Neuronal stem cell (in vitro differentiated cells): ENCODE results near the gene DOK4. TPM values are rescaled to one million over a fixed set of nuclear protein-coding genes. Genes with fewer than 3 reads are reported as not detected.

Experiments
- DNase-seq: peaks from one replicate; pipeline ENCODE4 v3.0.0-alpha.2; 2013; ENCODE audit warnings: low spot score
- H2AFZ ChIP-seq: one replicate; pipeline ENCODE4 v1.6.1; 2013; ENCODE audit warnings: mild to moderate bottlenecking, low read length, inconsistent platforms
- H2AK5ac ChIP-seq: 2 replicates; pipeline ENCODE4 v1.6.1; 2013; ENCODE audit warnings: low read depth, mild to moderate bottlenecking, inconsistent platforms, low read length, moderate library complexity, mixed read lengths
- H2BK120ac ChIP-seq: 2 replicates; pipeline ENCODE4 v1.6.1; 2013; ENCODE audit warnings: low read depth, mild to moderate bottlenecking, inconsistent platforms, low read length, moderate library complexity, mixed read lengths
- H2BK12ac ChIP-seq: one replicate; pipeline ENCODE4 v1.6.1; 2013; ENCODE audit warnings: low read length, inconsistent platforms
- H2BK15ac ChIP-seq: 2 replicates; pipeline ENCODE4 v1.6.1; 2013; ENCODE audit warnings: mild to moderate bottlenecking, low read length, inconsistent platforms, mixed read lengths
- H2BK5ac ChIP-seq: one replicate; pipeline ENCODE4 v1.6.1; 2013; ENCODE audit warnings: inconsistent platforms, mild to moderate bottlenecking, low read length, moderate library complexity
- H3K14ac ChIP-seq: one replicate; pipeline ENCODE4 v1.6.1; 2013; ENCODE audit warnings: low read length, inconsistent platforms
- H3K18ac ChIP-seq: 2 replicates; pipeline ENCODE4 v1.6.1; 2013; ENCODE audit warnings: low read length, inconsistent platforms
- H3K23ac ChIP-seq: 2 replicates; pipeline ENCODE4 v1.6.1; 2013; ENCODE audit warnings: low read depth, mild to moderate bottlenecking, mixed read lengths, low read length, inconsistent platforms; ENCODE audit not compliant: poor library complexity
- H3K27ac ChIP-seq: replicated peaks from 3 replicates; pipeline ENCODE4 v1.5.1; 2013; ENCODE audit warnings: low read length, inconsistent platforms
- H3K27me3 ChIP-seq, 3 experiments: 2 replicates each; pipeline ENCODE4 v1.6.1; 2013; ENCODE audit warnings: low read length in 3 of 3, mild to moderate bottlenecking in 2 of 3, inconsistent platforms in 1 of 3, low read depth in 1 of 3, mixed read lengths in 1 of 3, moderate library complexity in 1 of 3; ENCODE audit not compliant: control insufficient read depth in 3 of 3, insufficient read depth in 3 of 3
- H3K36me3 ChIP-seq, 2 donors: replicated peaks in 1 of 2; 2 replicates each; pipeline ENCODE4 v1.6.1; 2013; ENCODE audit warnings: low read length in 2 of 2; ENCODE audit not compliant: control insufficient read depth in 2 of 2, insufficient read depth in 2 of 2
- H3K4ac ChIP-seq: 2 replicates; pipeline ENCODE4 v1.6.1; 2013; ENCODE audit warnings: inconsistent platforms, mild to moderate bottlenecking, low read length, moderate library complexity
- H3K4me1 ChIP-seq, 2 donors: 1 replicate in 1 of 2; 2 replicates in 1 of 2; pipeline ENCODE4 v1.6.1; 2013; ENCODE audit warnings: low read length in 2 of 2, low read depth in 1 of 2; ENCODE audit not compliant: control insufficient read depth in 2 of 2, insufficient read depth in 1 of 2
- H3K4me2 ChIP-seq: one replicate; pipeline ENCODE4 v1.6.1; 2013; ENCODE audit warnings: mild to moderate bottlenecking, low read length, inconsistent platforms; ENCODE audit not compliant: insufficient read depth, poor library complexity, severe bottlenecking
- H3K4me3 ChIP-seq, 2 donors: 2 replicates each; pipeline ENCODE4 v1.5.1; 2013; ENCODE audit warnings: low read length in 2 of 2, mild to moderate bottlenecking in 2 of 2, inconsistent platforms in 1 of 2, moderate library complexity in 1 of 2
- H3K79me1 ChIP-seq: one replicate; pipeline ENCODE4 v1.6.1; 2013; ENCODE audit warnings: low read depth, mild to moderate bottlenecking, inconsistent platforms, low read length, moderate library complexity
- H3K9ac ChIP-seq: one replicate; pipeline ENCODE4 v1.6.1; 2013; ENCODE audit warnings: mild to moderate bottlenecking, low read depth, low read length, inconsistent platforms; ENCODE audit not compliant: poor library complexity
- H3K9me3 ChIP-seq, 2 donors: replicated peaks in 1 of 2; 2 replicates each; pipeline versions ENCODE3 to v1.6.1; 2013; ENCODE audit warnings: low read length in 2 of 2, mild to moderate bottlenecking in 2 of 2, inconsistent platforms in 1 of 2, low read depth in 1 of 2, mixed read lengths in 1 of 2, moderate library complexity in 1 of 2; ENCODE audit not compliant: control insufficient read depth in 2 of 2, insufficient read depth in 1 of 2
- H4K8ac ChIP-seq: one replicate; pipeline ENCODE4 v1.6.1; 2013; ENCODE audit warnings: low read depth, mild to moderate bottlenecking, inconsistent platforms, low read length, moderate library complexity
- H4K91ac ChIP-seq: one replicate; pipeline ENCODE4 v1.6.1; 2013; ENCODE audit warnings: low read length, low read depth, mild to moderate bottlenecking, inconsistent platforms; ENCODE audit not compliant: poor library complexity
- WGBS, 2 donors: extraction: QIAGEN DNeasy Blood & Tissue Kit; methylation state at CpG; one replicate each; pipeline ENCODE4 v1.1.7; 2013; ENCODE audit warnings: missing lambda C conversion rate in 2 of 2, mixed read lengths in 1 of 2; ENCODE audit not compliant: insufficient read length in 2 of 2, insufficient replicate concordance in 1 of 2; ENCODE audit errors: extremely low coverage in 2 of 2; 5-methylcytosine and 5-hydroxymethylcytosine counted together
- polyA plus RNA-seq, 2 experiments: library from polyadenylated mRNA; stranded (reverse); fragments of 200-250 nt; gene quantifications; one replicate each; pipeline ENCODE4 v1.2.3, GENCODE V29; 2013

The DOK4 gene
- 17.3 TPM for polyA plus RNA-seq (2013, experiment 1 of 2)
- polyA plus RNA-seq (2013, experiment 2 of 2): 15.7 TPM

- peak within 1 kb of the TSS; percentile 91 for H2AK5ac ChIP-seq
- H3K9me3 ChIP-seq: peaks cover 3 to 7% of the 10 kb centered on the region in 2 donors
- peaks cover 0 to 28% (median 3%) of the 10 kb centered on the region in 3 experiments for H3K27me3 ChIP-seq
- no peak within 1 kb of the TSS for H2BK5ac ChIP-seq
- DNase-seq: peak; percentile 63
- H3K27ac ChIP-seq: no peak within 1 kb of the TSS
- H3K79me1 ChIP-seq: peaks cover 9% of the 10 kb centered on the region
- H3K18ac ChIP-seq: peak within 1 kb of the TSS; percentile 94
- peak within 1 kb of the TSS; percentile 77 for H2BK15ac ChIP-seq
- peak within 1 kb of the TSS; percentile 70 for H4K8ac ChIP-seq
- H3K36me3 ChIP-seq: no peaks in the 10 kb centered on the region
- H2BK12ac ChIP-seq: peak within 1 kb of the TSS; percentile 84
- no peak within 1 kb of the TSS for H4K91ac ChIP-seq
- H3K4me2 ChIP-seq: peak within 1 kb of the TSS; percentile 73
- peak within 1 kb of the TSS; percentile 46 to 90 for H3K4me3 ChIP-seq
- H3K4ac ChIP-seq: no peak within 1 kb of the TSS
- H3K23ac ChIP-seq: peak within 1 kb of the TSS; percentile 80
- H3K9ac ChIP-seq: peak within 1 kb of the TSS; percentile 81
- WGBS, 2 donors: 100% methylated on average over 1 of the region's 73 CpGs; no CpG with 5 or more reads in 1 of the 2 donors
- H2AFZ ChIP-seq: peak within 1 kb of the TSS; percentile 96
- H3K4me1 ChIP-seq: peaks cover 9 to 11% of the 10 kb centered on the region in 2 donors
- H2BK120ac ChIP-seq: peak within 1 kb of the TSS; percentile 81
- peak within 1 kb of the TSS; percentile 72 for H3K14ac ChIP-seq
These were observed at the start of gene DOK4 for GRCh38 chr16:57485916-57486857. TSS of gene DOK4 (minus strand) at chr16:57486493. CDS start at chr16:57479507, 6,986 bp downstream.

DNA sequence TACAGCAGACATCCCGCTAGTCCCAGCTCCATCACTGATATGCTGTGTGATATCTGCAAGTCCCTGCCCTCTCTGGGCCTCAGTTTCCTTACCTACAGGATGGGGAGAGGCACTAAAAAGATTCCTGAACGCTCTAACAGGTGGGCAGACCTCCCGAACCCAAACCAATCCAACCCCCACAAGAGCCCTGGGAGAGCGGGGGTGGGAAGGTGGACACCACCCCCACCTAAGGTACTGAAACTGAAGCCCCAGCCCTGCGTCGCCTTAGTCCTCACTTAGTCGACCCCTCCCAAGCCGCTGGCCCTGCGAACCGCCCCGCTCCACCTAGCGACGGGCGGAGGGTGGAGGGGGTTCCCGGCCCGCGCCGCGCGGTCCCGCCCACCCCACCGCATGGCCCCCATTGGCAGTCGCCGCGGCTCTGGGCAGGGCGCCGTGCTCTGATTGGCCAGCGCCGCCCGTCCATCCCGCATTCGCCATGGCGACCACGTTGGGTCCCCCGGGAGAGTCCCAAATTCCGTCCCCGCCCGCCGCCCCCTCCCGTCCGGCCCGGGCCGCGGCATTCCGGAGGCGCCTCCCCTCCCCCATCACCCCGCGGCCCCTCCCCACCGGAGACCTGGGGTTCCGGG is 49.5 kb upstream of the DOK4 start:
- H2BK5ac ChIP-seq: peak overlapping the region; percentile 57
- H2BK12ac ChIP-seq: no peak overlapping the region
- peak overlapping the region; percentile 99 for H3K18ac ChIP-seq
- H3K27me3 ChIP-seq: peaks cover 0 to 13% (median 0%) of the 10 kb centered on the region in 3 experiments
- peak overlapping the region; percentile 77 for H2BK15ac ChIP-seq
- no peak overlapping the region for H2BK120ac ChIP-seq
- H3K4ac ChIP-seq: peak overlapping the region; percentile 47
- no peaks in the 10 kb centered on the region for H3K9me3 ChIP-seq
- H3K27ac ChIP-seq: peak overlapping the region; percentile 87
- H3K23ac ChIP-seq: peak overlapping the region; percentile 93
- H3K14ac ChIP-seq: no peak overlapping the region
- peak overlapping the region; percentile 66 to 87 for H3K4me3 ChIP-seq
- peaks cover 12% of the 10 kb centered on the region for H3K79me1 ChIP-seq
- no peaks in the 10 kb centered on the region for H3K36me3 ChIP-seq
- H4K8ac ChIP-seq: no peak overlapping the region
- peaks cover 22 to 39% of the 10 kb centered on the region in 2 donors for H3K4me1 ChIP-seq
- DNase-seq: peak; percentile 86
- H3K9ac ChIP-seq: peak overlapping the region; percentile 93
- H2AK5ac ChIP-seq: peak overlapping the region; percentile 93
- H3K4me2 ChIP-seq: peak overlapping the region; percentile 74
- H2AFZ ChIP-seq: peak overlapping the region; percentile 96
- no CpG with 5 or more reads among the region's 50 CpGs for WGBS, 2 donors
- no peak overlapping the region for H4K91ac ChIP-seq

DNA sequence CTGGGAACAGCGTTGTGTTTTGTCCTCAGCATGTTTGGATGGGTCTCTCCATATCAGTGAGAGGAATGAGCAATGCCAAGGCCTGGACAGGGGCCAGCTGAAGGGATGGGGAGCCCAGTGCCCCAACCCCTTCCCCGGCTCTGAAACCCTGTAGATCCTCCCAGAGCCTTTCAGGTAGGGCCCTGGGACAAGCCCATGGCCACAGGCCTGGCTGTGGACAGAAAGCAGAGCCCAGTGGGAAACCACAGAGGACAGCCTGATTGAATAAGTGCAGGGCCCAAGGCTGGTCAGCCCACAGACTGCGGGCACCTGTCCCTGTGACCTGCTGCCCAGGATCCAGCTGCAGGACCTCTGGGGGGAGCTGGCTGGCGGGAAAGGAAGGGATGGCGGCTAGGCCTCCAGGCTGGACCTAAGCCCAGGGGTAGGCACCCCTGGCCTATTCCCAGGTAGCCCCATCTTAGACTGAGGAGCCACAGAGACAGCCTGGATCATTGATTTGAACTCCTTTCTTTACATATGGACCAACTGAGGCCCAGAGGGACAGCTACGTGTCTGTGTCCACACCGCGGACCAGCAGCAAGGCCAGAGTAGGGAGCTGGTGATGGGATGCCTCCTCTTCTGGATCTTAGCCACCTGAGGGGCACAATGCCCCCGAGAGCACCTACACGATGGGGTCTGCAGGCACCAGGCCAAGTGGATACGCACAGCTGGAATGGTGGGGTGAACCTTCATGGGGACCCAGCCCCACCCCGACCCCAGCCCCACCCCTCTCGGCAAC is 48.8 kb upstream of the DOK4 start:
- Histone ChIP-seq H3K18ac (peak overlapping the region; percentile 91), H4K91ac (no peak overlapping the region), H3K27me3 (peaks cover 0 to 13% (median 0%) of the 10 kb centered on the region in 3 experiments), H2BK120ac (no peak overlapping the region), H3K23ac (peak overlapping the region; percentile 0), H2BK5ac (peak overlapping the region; percentile 57), H3K4me3 (peak overlapping the region; percentile 66 to 82), H3K14ac (no peak overlapping the region), H2BK12ac (no peak overlapping the region), H3K4ac (no peak overlapping the region), H3K27ac (no peak overlapping the region), H4K8ac (no peak overlapping the region), H3K36me3 (no peaks in the 10 kb centered on the region), H3K4me2 (peak overlapping the region; percentile 66), H2BK15ac (peak overlapping the region; percentile 77), H3K79me1 (peaks cover 14% of the 10 kb centered on the region), H3K9me3 (no peaks in the 10 kb centered on the region), H3K9ac (no peak overlapping the region), H3K4me1 (peaks cover 24 to 44% of the 10 kb centered on the region in 2 donors), H2AK5ac (peak overlapping the region; percentile 93), H2AFZ (no peak overlapping the region)
- WGBS, 2 donors: no CpG with 5 or more reads among the region's 13 CpGs
- DNase-seq: no peak
